Breast epithelium (tissue), 3 donors: Measurements from ENCODE around the gene LYRM2.

Experiments
- POLR2AphosphoS5 ChIP-seq, 3 donors: sonication (generic); formaldehyde crosslinking; IDR thresholded peaks; one replicate each; pipeline ENCODE4 v1.6.1; 2017; ENCODE audit warnings: antibody characterized with exemption in 3 of 3
- TF ChIP-seq, protein P1 (sequence below), 3 donors: fragments of 450-650 bp; IDR thresholded peaks; one replicate each; pipeline ENCODE4 v1.5.1; 2016 to 2017; ENCODE audit warnings: antibody characterized with exemption in 3 of 3, mild to moderate bottlenecking in 3 of 3, moderate library complexity in 3 of 3

DNA sequence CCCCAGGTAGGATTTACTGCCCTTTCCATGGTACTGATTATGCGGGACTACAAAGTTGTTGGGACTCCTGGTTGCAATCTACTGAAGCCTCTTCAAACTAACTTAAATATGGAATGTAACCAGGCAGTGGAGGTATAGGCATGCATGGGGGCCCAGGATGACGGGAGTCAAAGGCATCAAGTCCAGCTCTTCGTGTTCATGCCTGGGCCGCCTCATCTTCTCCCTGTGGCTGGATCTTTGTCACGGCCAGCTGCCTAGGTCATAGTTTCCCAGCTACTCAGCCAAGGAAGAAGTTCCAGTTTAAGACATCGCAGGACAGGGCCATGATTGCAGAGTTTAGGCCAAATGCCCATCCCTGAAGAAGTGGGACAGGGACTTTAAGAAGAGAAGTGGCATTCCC is 20.5 kb downstream of the LYRM2 start:
- TF ChIP-seq, protein P1, sequence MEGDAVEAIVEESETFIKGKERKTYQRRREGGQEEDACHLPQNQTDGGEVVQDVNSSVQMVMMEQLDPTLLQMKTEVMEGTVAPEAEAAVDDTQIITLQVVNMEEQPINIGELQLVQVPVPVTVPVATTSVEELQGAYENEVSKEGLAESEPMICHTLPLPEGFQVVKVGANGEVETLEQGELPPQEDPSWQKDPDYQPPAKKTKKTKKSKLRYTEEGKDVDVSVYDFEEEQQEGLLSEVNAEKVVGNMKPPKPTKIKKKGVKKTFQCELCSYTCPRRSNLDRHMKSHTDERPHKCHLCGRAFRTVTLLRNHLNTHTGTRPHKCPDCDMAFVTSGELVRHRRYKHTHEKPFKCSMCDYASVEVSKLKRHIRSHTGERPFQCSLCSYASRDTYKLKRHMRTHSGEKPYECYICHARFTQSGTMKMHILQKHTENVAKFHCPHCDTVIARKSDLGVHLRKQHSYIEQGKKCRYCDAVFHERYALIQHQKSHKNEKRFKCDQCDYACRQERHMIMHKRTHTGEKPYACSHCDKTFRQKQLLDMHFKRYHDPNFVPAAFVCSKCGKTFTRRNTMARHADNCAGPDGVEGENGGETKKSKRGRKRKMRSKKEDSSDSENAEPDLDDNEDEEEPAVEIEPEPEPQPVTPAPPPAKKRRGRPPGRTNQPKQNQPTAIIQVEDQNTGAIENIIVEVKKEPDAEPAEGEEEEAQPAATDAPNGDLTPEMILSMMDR (IDR thresholded peaks at IDR 0.05), result no peak
- TF ChIP-seq POLR2AphosphoS5 (IDR thresholded peaks at IDR 0.05), result no peak
